HL-60 (cell line): Measurements from ENCODE around the gene FFAR2.

ENCODE experiments used
- CTCF ChIP-seq: IDR thresholded peaks from one replicate; pipeline ENCODE4 v1.5.1; 2011; ENCODE audit warnings: low read length, control low read depth, inconsistent platforms; ENCODE audit not compliant: insufficient read depth
- POLR2AphosphoS5 ChIP-seq: IDR thresholded peaks from 2 replicates; pipeline ENCODE4 v1.6.1; 2012; ENCODE audit warnings: low read depth

GRCh38 chr19:35429698-35430408 lies 18.2 kb upstream of the FFAR2 start:
- no peak for TF ChIP-seq CTCF
- no peak for TF ChIP-seq POLR2AphosphoS5
